T47D (cell line): Measurements from ENCODE around the gene SH2B2.
A peak's percentile ranks its signal among the peaks of the same experiment; 100 is the strongest.

ENCODE experiments used
- DNase-seq, 2 experiments: peaks; one replicate each; pipeline versions ENCODE4 v3.0.0 to v3.0.0-alpha.2; 2011 to 2012; ENCODE audit warnings: low read depth in 1 of 2, low spot score in 1 of 2
- JUND ChIP-seq: IDR thresholded peaks from 2 replicates; pipeline ENCODE4 v1.6.1; 2012; ENCODE audit warnings: low read depth
- in situ Hi-C: cut with HindIII; loops from 2 replicates; pipeline ENCODE4 v1.10.0; 2016; ENCODE audit warnings: low sequenced_read_pairs, low pct_unique_long_range_greater_than_20kb

The SH2B2 gene

GRCh38 chr7:102272075-102272916 lies 14.4 kb upstream of the SH2B2 start:
- no peak for TF ChIP-seq JUND
- in situ Hi-C loops: no loop called here
- peak; percentile 78 to 82 for DNase-seq

GRCh38 chr7:102272917-102273748 lies 13.5 kb upstream of the SH2B2 start:
- no peak for DNase-seq
- in situ Hi-C loops: no loop called here
- no peak for TF ChIP-seq JUND

- in situ Hi-C loops: no loop called here
- no peak for TF ChIP-seq JUND
- DNase-seq: peak in 1 of 2 experiments; percentile 42
These were observed 12.6 kb upstream of the SH2B2 start for GRCh38 chr7:102273749-102274712.

GRCh38 chr7:102275123-102275703 lies 11.5 kb upstream of the SH2B2 start:
- DNase-seq: no peak
- in situ Hi-C loops: no loop called here
- no peak for TF ChIP-seq JUND

GRCh38 chr7:102277901-102278300 lies 8.8 kb upstream of the SH2B2 start:
- TF ChIP-seq JUND: no peak
- DNase-seq: no peak
- in situ Hi-C loops: no loop called here

GRCh38 chr7:102279537-102280400 lies 6.9 kb upstream of the SH2B2 start:
- DNase-seq: peak in 1 of 2 experiments; percentile 53
- TF ChIP-seq JUND: no peak
- in situ Hi-C loops: no loop called here

- no peak for TF ChIP-seq JUND
- in situ Hi-C loops: no loop called here
- no peak for DNase-seq
These were observed 6.1 kb upstream of the SH2B2 start for GRCh38 chr7:102280521-102280920.

GRCh38 chr7:102281785-102282184 lies 4.9 kb upstream of the SH2B2 start:
- no peak for TF ChIP-seq JUND
- in situ Hi-C loops: no loop called here
- DNase-seq: no peak

- no peak for TF ChIP-seq JUND
- in situ Hi-C loops: no loop called here
- DNase-seq: no peak
These were observed 4.0 kb upstream of the SH2B2 start for GRCh38 chr7:102282465-102283362.

- in situ Hi-C loops: no loop called here
- TF ChIP-seq JUND: no peak
- DNase-seq: no peak
These were observed 3.0 kb upstream of the SH2B2 start for GRCh38 chr7:102283477-102284189.
